ENCODE data around the gene TRAK2. TPM values are rescaled to one million over a fixed set of nuclear protein-coding genes. Genes with fewer than 3 reads are reported as not detected.

TRAK2 gene
- total and polyA plus RNA-seq, 2 donors (not counting 1 experiment from before 2014, with no cell fraction given), result 16.9 to 21.6 TPM

- peaks cover under 1% of the 10 kb centered on the region for H4K20me1 ChIP-seq (ENCODE audit: control insufficient read depth, insufficient read depth, low read length, poor library complexity, severe bottlenecking)
- H3K4me3 ChIP-seq (ENCODE audit: control extremely low read depth in 1 of 5, extremely low read depth in 1 of 5, insufficient read depth in 1 of 5, low read depth in 2 of 5, low read length in 4 of 5), result no peak overlapping the region
- intact Hi-C loops (cut with micrococcal nuclease), result no loop called here
- ATAC-seq (ENCODE audit: low read depth) (no peak), DNase-seq (no peak)
- no peak overlapping the region for H3K27ac Mint-ChIP-seq
- H3K27me3 Mint-ChIP-seq, result no peaks in the 10 kb centered on the region
- H3K27me3 ChIP-seq (replicated peaks in 1 of 4; ENCODE audit: control extremely low read depth in 1 of 4, control insufficient read depth in 3 of 4, insufficient read depth in 4 of 4, low read length in 3 of 4), result no peaks in the 10 kb centered on the region
- H3K4me1 Mint-ChIP-seq, result peaks cover 9% of the 10 kb centered on the region
- H3K4me1 ChIP-seq (ENCODE audit: control insufficient read depth in 2 of 2, insufficient read depth in 2 of 2, low read length in 2 of 2), result peaks cover 3 to 5% of the 10 kb centered on the region in 2 donors
- WGBS (ENCODE audit: insufficient coverage), result 95% methylated on average over 5 of the region's 8 CpGs
- H3K9ac ChIP-seq (ENCODE audit: low read length), result no peak overlapping the region
- no peak overlapping the region for H3K4me3 Mint-ChIP-seq
- peaks cover 15 to 64% of the 10 kb centered on the region in 2 experiments for H3K36me3 ChIP-seq (replicated peaks in 1 of 2; ENCODE audit: control extremely low read depth in 1 of 2, control insufficient read depth in 1 of 2, extremely low read depth in 1 of 2, insufficient read depth in 2 of 2, low read length in 1 of 2)
- no peak overlapping the region for H3K27ac ChIP-seq (ENCODE audit: low read length in 2 of 2)
- POLR2A ChIA-PET, result no interaction called here
- no peak overlapping the region for H3K4me2 ChIP-seq (replicated peaks; ENCODE audit: low read depth, low read length, poor library complexity, severe bottlenecking)
- no peaks in the 10 kb centered on the region for H3K9me3 ChIP-seq (ENCODE audit: control extremely low read depth in 1 of 3, control insufficient read depth in 2 of 3, insufficient read depth in 1 of 3, low read length in 2 of 3)
- no peaks in the 10 kb centered on the region for H3K9me3 Mint-ChIP-seq (ENCODE audit: insufficient read depth)
- no peak overlapping the region for H2AFZ ChIP-seq (ENCODE audit: insufficient read depth, low read depth, low read length, poor library complexity, severe bottlenecking)
- H3K79me2 ChIP-seq (ENCODE audit: control insufficient read depth, insufficient read depth, low read length), result peaks cover 16% of the 10 kb centered on the region
- CTCF ChIA-PET, result interaction anchor here (1.0 kb wide), 1 partner anchor 32 kb away, joined by 3 read pairs; no protein-coding TSS in a partner anchor
- no peak for TF ChIP-seq EZH2 (IDR thresholded peaks at IDR 0.05; ENCODE audit: borderline replicate concordance, insufficient read depth, low read depth, low read length, poor library complexity, severe bottlenecking)
Measured at GRCh38 chr2:201396595-201396994, 54.7 kb downstream of the TRAK2 start.

DNA sequence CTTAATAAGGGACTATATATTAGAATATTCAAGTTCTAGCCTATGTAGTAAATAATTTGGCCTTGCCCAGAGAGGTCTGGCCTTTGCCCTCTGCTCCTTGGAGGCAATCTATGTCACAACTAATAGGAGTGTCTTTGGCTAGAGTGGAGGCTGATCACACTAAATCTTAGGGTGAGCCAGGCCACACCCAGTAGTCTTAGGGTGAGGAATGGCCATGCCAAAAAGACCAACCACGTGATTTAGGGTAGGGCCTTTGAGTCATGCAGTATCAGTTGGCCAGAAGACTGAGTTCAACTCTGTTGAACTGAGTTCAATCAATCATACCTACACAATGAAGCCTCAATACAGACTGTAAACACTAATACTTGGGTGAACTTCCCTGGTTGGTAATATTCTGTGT, 68.1 kb downstream of the TRAK2 start:
- intact Hi-C loops (cut with micrococcal nuclease), result no loop called here
- no CpG with 5 or more reads among the region's 1 CpG for WGBS (ENCODE audit: insufficient coverage)

More for the DNA sequence above, 68.1 kb downstream of the TRAK2 start:
- Histone ChIP-seq H3K9me3 (ENCODE audit: control extremely low read depth in 1 of 3, control insufficient read depth in 2 of 3, insufficient read depth in 1 of 3, low read length in 2 of 3) (peaks cover 0 to 9% (median 0%) of the 10 kb centered on the region in 3 donors), H3K4me1 (ENCODE audit: control insufficient read depth in 2 of 2, insufficient read depth in 2 of 2, low read length in 2 of 2) (no peaks in the 10 kb centered on the region), H3K27me3 (replicated peaks in 1 of 4; ENCODE audit: control extremely low read depth in 1 of 4, control insufficient read depth in 3 of 4, insufficient read depth in 4 of 4, low read length in 3 of 4) (no peaks in the 10 kb centered on the region), H3K27ac (ENCODE audit: low read length in 2 of 2) (no peak overlapping the region), H3K36me3 (replicated peaks in 1 of 2; ENCODE audit: control extremely low read depth in 1 of 2, control insufficient read depth in 1 of 2, extremely low read depth in 1 of 2, insufficient read depth in 2 of 2, low read length in 1 of 2) (peaks cover 16 to 67% of the 10 kb centered on the region in 2 experiments), H3K79me2 (ENCODE audit: control insufficient read depth, insufficient read depth, low read length) (no peaks in the 10 kb centered on the region), H3K4me3 (ENCODE audit: control extremely low read depth in 1 of 5, extremely low read depth in 1 of 5, insufficient read depth in 1 of 5, low read depth in 2 of 5, low read length in 4 of 5) (no peak overlapping the region), H4K20me1 (ENCODE audit: control insufficient read depth, insufficient read depth, low read length, poor library complexity, severe bottlenecking) (no peaks in the 10 kb centered on the region), H2AFZ (ENCODE audit: insufficient read depth, low read depth, low read length, poor library complexity, severe bottlenecking) (no peak overlapping the region), H3K9ac (ENCODE audit: low read length) (no peak overlapping the region), H3K4me2 (replicated peaks; ENCODE audit: low read depth, low read length, poor library complexity, severe bottlenecking) (no peak overlapping the region)
- Mint-ChIP-seq H3K4me3 (no peak overlapping the region), H3K9me3 (ENCODE audit: insufficient read depth) (peaks cover 2% of the 10 kb centered on the region), H3K4me1 (no peaks in the 10 kb centered on the region), H3K27me3 (no peaks in the 10 kb centered on the region), H3K27ac (no peak overlapping the region)
- ChIA-PET POLR2A (no interaction called here), CTCF (interaction anchor here (1.1 kb wide), 1 partner anchor 19 kb away, joined by 3 read pairs; no protein-coding TSS in a partner anchor)
- DNase-seq (no peak), ATAC-seq (ENCODE audit: low read depth) (no peak)
- TF ChIP-seq CTCF (IDR thresholded peaks at IDR 0.05) (no peak), EZH2 (IDR thresholded peaks at IDR 0.05; ENCODE audit: borderline replicate concordance, insufficient read depth, low read depth, low read length, poor library complexity, severe bottlenecking) (no peak)

Measured in B cell (primary cell).